ENCODE data around the gene PAX8.
"Not testable (repeated sequence)": the region's sequence is repeated elsewhere in the genome, so short reads cannot be mapped to it uniquely, and the experiment has no call there.

GRCh38 chr2:113305749-113306148 is 27.0 kb upstream of the PAX8 start:
- TF ChIP-seq CTCF, POLR2AphosphoS5 (IDR thresholded peaks at IDR 0.05): not testable (repeated sequence)
